Transverse colon (tissue), 4 donors: ENCODE measurements around the gene THSD4.
"Not testable (repeated sequence)": the region's sequence is repeated elsewhere in the genome, so short reads cannot be mapped to it uniquely, and the experiment has no call there.

Experiments used
- POLR2A ChIP-seq: fragments of 450-650 bp; IDR thresholded peaks from one replicate; pipeline ENCODE4 v1.6.1; 2016; ENCODE audit warnings: antibody characterized with exemption, mild to moderate bottlenecking, moderate library complexity
- POLR2AphosphoS5 ChIP-seq, 3 donors: sonication (generic); formaldehyde crosslinking; IDR thresholded peaks; one replicate each; pipeline ENCODE4 v1.6.1; 2016; ENCODE audit warnings: antibody characterized with exemption in 3 of 3
- TF ChIP-seq, protein P1 (sequence below), 5 experiments: fragments of 200-600 bp in 3 of 5; fragments of 450-650 bp in 2 of 5; sonication (generic) in 3 of 5; IDR thresholded peaks; 1 replicate in 2 of 5; 2 replicates in 3 of 5; pipeline ENCODE4 v1.5.1; 2016 to 2017; ENCODE audit warnings: antibody characterized with exemption in 5 of 5, inconsistent platforms in 3 of 5, mild to moderate bottlenecking in 2 of 5, moderate library complexity in 1 of 5

DNA sequence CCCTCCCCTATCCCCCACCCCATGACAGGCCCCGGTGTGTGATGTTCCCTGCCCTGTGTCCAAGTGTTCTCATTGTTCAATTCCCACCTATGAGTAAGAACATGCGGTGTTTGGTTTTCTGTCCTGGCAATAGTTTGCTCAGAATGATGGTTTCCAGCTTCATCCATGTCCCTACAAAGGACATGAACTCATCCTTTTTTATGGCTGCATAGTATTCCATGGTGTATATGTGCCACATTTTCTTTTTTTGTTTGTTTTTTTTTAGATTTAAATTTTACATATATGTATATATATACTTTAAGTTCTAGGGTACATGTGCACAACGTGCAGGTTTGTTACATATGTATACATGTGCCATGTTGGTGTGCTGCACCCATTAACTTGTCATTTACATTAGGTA lies 555.0 kb downstream of the THSD4 start:
- TF ChIP-seq, protein P1, sequence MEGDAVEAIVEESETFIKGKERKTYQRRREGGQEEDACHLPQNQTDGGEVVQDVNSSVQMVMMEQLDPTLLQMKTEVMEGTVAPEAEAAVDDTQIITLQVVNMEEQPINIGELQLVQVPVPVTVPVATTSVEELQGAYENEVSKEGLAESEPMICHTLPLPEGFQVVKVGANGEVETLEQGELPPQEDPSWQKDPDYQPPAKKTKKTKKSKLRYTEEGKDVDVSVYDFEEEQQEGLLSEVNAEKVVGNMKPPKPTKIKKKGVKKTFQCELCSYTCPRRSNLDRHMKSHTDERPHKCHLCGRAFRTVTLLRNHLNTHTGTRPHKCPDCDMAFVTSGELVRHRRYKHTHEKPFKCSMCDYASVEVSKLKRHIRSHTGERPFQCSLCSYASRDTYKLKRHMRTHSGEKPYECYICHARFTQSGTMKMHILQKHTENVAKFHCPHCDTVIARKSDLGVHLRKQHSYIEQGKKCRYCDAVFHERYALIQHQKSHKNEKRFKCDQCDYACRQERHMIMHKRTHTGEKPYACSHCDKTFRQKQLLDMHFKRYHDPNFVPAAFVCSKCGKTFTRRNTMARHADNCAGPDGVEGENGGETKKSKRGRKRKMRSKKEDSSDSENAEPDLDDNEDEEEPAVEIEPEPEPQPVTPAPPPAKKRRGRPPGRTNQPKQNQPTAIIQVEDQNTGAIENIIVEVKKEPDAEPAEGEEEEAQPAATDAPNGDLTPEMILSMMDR (IDR thresholded peaks at IDR 0.05): not testable (repeated sequence)
- not testable (repeated sequence) for TF ChIP-seq POLR2AphosphoS5 (IDR thresholded peaks at IDR 0.05); POLR2A
